Astrocyte (in vitro differentiated cells and primary cell): Measurements from ENCODE around the gene SRM. TPM values are rescaled to one million over a fixed set of nuclear protein-coding genes. Genes with fewer than 3 reads are reported as not detected.

ENCODE experiments used
- DNase-seq: peaks from one replicate; pipeline ENCODE4 v3.0.0-alpha.2; 2010; ENCODE audit warnings: low read depth
- FAIRE-seq: peaks from 2 replicates; lab custom pipeline; 2011; peaks lifted over from hg19 to GRCh38; lab: Jason Lieb, UNC
- H2AFZ ChIP-seq: 2 replicates; pipeline ENCODE4 v1.6.0; 2012; ENCODE audit warnings: low read depth, low read length, inconsistent platforms
- H3K27ac ChIP-seq: 2 replicates; pipeline ENCODE4 v1.5.1; 2011; ENCODE audit warnings: low read depth, low read length, inconsistent platforms
- H3K27me3 ChIP-seq: 2 replicates; pipeline ENCODE4 v1.6.0; 2011; ENCODE audit warnings: low read length, inconsistent platforms; ENCODE audit not compliant: insufficient read depth
- H3K36me3 ChIP-seq: 2 replicates; pipeline ENCODE4 v1.5.1; 2011; ENCODE audit warnings: low read length, inconsistent platforms; ENCODE audit not compliant: insufficient read depth
- H3K4me1 ChIP-seq: 2 replicates; pipeline ENCODE4 v1.5.1; 2011; ENCODE audit warnings: low read length, inconsistent platforms; ENCODE audit not compliant: insufficient read depth
- H3K4me2 ChIP-seq: 2 replicates; pipeline ENCODE4 v1.6.0; 2012; ENCODE audit warnings: low read length, inconsistent platforms
- H3K4me3 ChIP-seq: 2 replicates; pipeline ENCODE4 v1.5.1; 2011; ENCODE audit warnings: low read depth, mild to moderate bottlenecking, low read length, inconsistent platforms; ENCODE audit not compliant: insufficient read depth
- H3K79me2 ChIP-seq: 2 replicates; pipeline ENCODE4 v1.6.0; 2012; ENCODE audit warnings: mild to moderate bottlenecking, low read length, inconsistent platforms; ENCODE audit not compliant: insufficient read depth
- H3K9ac ChIP-seq: 2 replicates; pipeline ENCODE4 v1.6.0; 2012; ENCODE audit warnings: mild to moderate bottlenecking, low read length, inconsistent platforms
- H3K9me3 ChIP-seq: 2 replicates; pipeline ENCODE4 v1.5.1; 2012; ENCODE audit warnings: low read depth, mild to moderate bottlenecking, low read length, inconsistent platforms; ENCODE audit not compliant: insufficient read depth
- H4K20me1 ChIP-seq: 2 replicates; pipeline ENCODE4 v1.6.0; 2012; ENCODE audit warnings: low read length, inconsistent platforms; ENCODE audit not compliant: insufficient read depth
- H3K27ac Mint-ChIP-seq: one replicate; pipeline ENCODE4 v1.8.0; 2021; ENCODE audit warnings: mild to moderate bottlenecking, mixed read lengths; ENCODE audit not compliant: unreplicated experiment
- H3K27me3 Mint-ChIP-seq: one replicate; pipeline ENCODE4 v1.8.0; 2021; ENCODE audit warnings: low read depth, mixed read lengths; ENCODE audit not compliant: unreplicated experiment
- H3K36me3 Mint-ChIP-seq: one replicate; pipeline ENCODE4 v1.8.0; 2021; ENCODE audit warnings: low read depth, mixed read lengths; ENCODE audit not compliant: unreplicated experiment
- H3K4me1 Mint-ChIP-seq: one replicate; pipeline ENCODE4 v1.8.0; 2021; ENCODE audit warnings: low read depth, mixed read lengths; ENCODE audit not compliant: unreplicated experiment
- H3K4me3 Mint-ChIP-seq: one replicate; pipeline ENCODE4 v1.8.0; 2021; ENCODE audit warnings: mild to moderate bottlenecking, moderate library complexity, mixed read lengths; ENCODE audit not compliant: unreplicated experiment
- H3K9me3 Mint-ChIP-seq: one replicate; pipeline ENCODE4 v1.8.0; 2021; ENCODE audit warnings: mild to moderate bottlenecking, mixed read lengths; ENCODE audit not compliant: unreplicated experiment
- EZH2 ChIP-seq: IDR thresholded peaks from 2 replicates; pipeline ENCODE4 v1.6.1; 2012; ENCODE audit warnings: mild to moderate bottlenecking, low read length, inconsistent platforms; ENCODE audit not compliant: insufficient read depth
- total RNA-seq: library from RNA; stranded (reverse); gene quantifications from 2 replicates; pipeline ENCODE4 v1.2.1, GENCODE V29; 2021
- TF ChIP-seq, protein P1 (sequence below): IDR thresholded peaks from 2 replicates; pipeline ENCODE4 v1.5.1; 2011; ENCODE audit warnings: low read depth, mild to moderate bottlenecking, inconsistent platforms, low read length, moderate library complexity; ENCODE audit not compliant: insufficient read depth

Gene SRM
- total RNA-seq, 1 donor from 2014 or later: 225 TPM

DNA sequence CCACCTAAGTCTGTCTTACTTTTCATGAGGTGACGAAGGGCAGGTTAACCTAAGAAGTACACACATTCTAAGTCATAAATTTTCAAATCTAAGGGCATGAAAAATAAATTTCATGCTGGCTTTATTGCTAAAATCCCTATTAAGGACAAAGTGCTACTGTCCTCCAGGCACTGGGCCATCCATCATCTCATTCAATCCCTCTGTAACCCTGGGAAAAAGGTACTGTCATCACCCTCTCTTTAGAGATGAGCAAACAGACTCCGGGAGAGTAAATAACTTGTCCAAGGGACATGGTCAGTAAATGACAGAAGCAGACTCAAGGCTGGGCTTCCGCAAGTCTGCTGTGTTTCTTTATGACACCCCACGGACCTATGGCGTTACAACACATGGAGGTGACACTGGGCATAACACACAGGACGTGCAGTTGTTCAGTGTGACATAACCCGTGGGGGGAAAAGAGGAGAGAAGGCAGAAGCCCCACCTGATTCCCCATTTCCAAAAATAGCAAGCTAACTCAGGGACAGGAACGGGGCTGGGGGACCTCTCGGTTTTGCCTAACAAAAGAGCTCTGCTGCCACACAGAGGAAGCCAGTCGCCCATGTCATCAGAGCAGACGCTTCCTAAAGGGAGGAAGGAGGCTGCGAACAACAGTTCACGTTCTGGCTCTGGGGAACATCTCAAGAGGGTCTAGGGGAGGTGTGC, 12.5 kb upstream of the SRM start:
- TF ChIP-seq, protein P1, sequence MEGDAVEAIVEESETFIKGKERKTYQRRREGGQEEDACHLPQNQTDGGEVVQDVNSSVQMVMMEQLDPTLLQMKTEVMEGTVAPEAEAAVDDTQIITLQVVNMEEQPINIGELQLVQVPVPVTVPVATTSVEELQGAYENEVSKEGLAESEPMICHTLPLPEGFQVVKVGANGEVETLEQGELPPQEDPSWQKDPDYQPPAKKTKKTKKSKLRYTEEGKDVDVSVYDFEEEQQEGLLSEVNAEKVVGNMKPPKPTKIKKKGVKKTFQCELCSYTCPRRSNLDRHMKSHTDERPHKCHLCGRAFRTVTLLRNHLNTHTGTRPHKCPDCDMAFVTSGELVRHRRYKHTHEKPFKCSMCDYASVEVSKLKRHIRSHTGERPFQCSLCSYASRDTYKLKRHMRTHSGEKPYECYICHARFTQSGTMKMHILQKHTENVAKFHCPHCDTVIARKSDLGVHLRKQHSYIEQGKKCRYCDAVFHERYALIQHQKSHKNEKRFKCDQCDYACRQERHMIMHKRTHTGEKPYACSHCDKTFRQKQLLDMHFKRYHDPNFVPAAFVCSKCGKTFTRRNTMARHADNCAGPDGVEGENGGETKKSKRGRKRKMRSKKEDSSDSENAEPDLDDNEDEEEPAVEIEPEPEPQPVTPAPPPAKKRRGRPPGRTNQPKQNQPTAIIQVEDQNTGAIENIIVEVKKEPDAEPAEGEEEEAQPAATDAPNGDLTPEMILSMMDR: no peak
- TF ChIP-seq EZH2: no peak
- H3K4me1 ChIP-seq: no peaks in the 10 kb centered on the region
- FAIRE-seq: no peak
- no peak overlapping the region for H3K4me2 ChIP-seq
- peaks cover 7% of the 10 kb centered on the region for H4K20me1 ChIP-seq
- no peaks in the 10 kb centered on the region for H3K79me2 ChIP-seq
- H2AFZ ChIP-seq: no peak overlapping the region
- Mint-ChIP-seq H3K9me3 (no peaks in the 10 kb centered on the region), H3K36me3 (peaks cover 22% of the 10 kb centered on the region), H3K27ac (no peak overlapping the region), H3K4me3 (no peak overlapping the region), H3K4me1 (no peaks in the 10 kb centered on the region), H3K27me3 (no peaks in the 10 kb centered on the region)
- DNase-seq: no peak
- peaks cover 59% of the 10 kb centered on the region for H3K36me3 ChIP-seq
- H3K9ac ChIP-seq: no peak overlapping the region
- H3K27ac ChIP-seq: no peak overlapping the region
- no peak overlapping the region for H3K4me3 ChIP-seq
- H3K27me3 ChIP-seq: no peaks in the 10 kb centered on the region
- H3K9me3 ChIP-seq: no peaks in the 10 kb centered on the region

DNA sequence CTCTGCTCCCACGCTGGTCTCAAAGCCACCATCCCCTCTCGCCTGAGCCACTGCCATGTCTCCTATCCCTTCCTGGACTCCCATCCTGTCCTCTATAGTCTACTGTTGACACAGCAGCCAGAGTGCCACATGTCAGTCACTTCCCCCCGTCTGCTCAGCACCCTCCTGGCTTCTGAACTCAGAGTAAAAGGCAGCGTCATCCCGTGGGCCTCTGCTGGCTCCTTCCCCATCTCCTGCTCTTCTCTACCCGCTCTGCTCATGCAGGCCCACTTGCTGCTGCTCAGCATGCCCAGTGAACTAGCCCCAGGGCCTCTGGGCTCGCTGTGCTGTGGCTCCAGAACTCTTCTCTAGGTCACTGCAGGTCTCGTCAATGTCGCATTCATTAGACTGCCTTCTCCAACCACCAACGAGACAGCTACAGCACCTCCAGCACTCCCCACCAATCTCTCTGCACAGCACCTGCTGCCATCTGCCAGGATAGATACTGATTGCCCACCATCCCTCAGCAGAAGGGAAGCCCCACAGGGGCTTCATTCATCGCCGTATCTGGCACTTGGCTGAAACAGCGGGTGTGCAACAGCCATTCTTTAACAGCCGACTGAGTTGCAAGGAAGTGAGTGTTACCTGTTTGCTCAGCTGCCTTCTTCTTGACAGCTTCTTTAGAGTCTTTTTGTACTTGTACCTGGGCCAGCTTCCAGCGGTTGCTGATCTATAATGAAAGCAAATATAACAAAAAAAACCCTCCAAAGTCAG, 11.8 kb upstream of the SRM start:
- no peak overlapping the region for H3K27ac ChIP-seq
- peaks cover 56% of the 10 kb centered on the region for H3K36me3 ChIP-seq
- no peaks in the 10 kb centered on the region for H3K9me3 ChIP-seq
- no peak overlapping the region for H3K4me3 ChIP-seq
- peaks cover 21% of the 10 kb centered on the region for H3K36me3 Mint-ChIP-seq
- no peak for TF ChIP-seq EZH2
- H4K20me1 ChIP-seq: peaks cover 7% of the 10 kb centered on the region
- no peaks in the 10 kb centered on the region for H3K27me3 ChIP-seq
- H3K27ac Mint-ChIP-seq: no peak overlapping the region
- FAIRE-seq (no peak), DNase-seq (no peak)
- no peaks in the 10 kb centered on the region for H3K4me1 ChIP-seq
- H3K27me3 Mint-ChIP-seq: no peaks in the 10 kb centered on the region
- H3K79me2 ChIP-seq: no peaks in the 10 kb centered on the region
- H3K9ac ChIP-seq: no peak overlapping the region
- no peaks in the 10 kb centered on the region for H3K9me3 Mint-ChIP-seq
- H3K4me3 Mint-ChIP-seq: no peak overlapping the region
- H2AFZ ChIP-seq: no peak overlapping the region
- no peak overlapping the region for H3K4me2 ChIP-seq
- H3K4me1 Mint-ChIP-seq: no peaks in the 10 kb centered on the region

DNA sequence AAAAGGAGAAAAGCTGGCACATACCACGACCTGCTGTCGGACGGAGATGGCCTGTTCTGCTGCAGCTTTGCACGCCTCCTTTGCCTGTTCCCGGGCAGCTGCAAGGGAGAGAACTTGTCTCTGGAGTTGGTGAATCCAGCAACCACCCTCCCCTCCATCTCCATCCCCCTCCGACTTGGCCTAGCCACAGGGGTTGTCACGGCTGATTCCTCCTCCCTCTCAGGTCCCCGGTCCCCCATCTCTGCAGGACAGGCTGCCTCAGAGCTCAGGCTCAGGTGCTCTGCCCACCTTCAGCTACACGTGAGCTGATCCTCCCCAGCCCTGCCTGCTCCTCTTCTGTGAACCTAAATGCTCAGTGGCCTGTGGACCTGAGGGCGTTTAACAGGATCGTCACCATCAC, 11.1 kb upstream of the SRM start:
- TF ChIP-seq, protein P1: no peak
- no peak for TF ChIP-seq EZH2
- Mint-ChIP-seq H3K4me1 (no peaks in the 10 kb centered on the region), H3K36me3 (peaks cover 19% of the 10 kb centered on the region), H3K9me3 (no peaks in the 10 kb centered on the region), H3K27me3 (no peaks in the 10 kb centered on the region), H3K4me3 (no peak overlapping the region), H3K27ac (no peak overlapping the region)
- Histone ChIP-seq H2AFZ (no peak overlapping the region), H3K79me2 (no peaks in the 10 kb centered on the region), H4K20me1 (peaks cover 7% of the 10 kb centered on the region), H3K4me2 (no peak overlapping the region), H3K27me3 (no peaks in the 10 kb centered on the region), H3K27ac (no peak overlapping the region), H3K9ac (no peak overlapping the region), H3K36me3 (peaks cover 53% of the 10 kb centered on the region), H3K9me3 (no peaks in the 10 kb centered on the region), H3K4me3 (no peak overlapping the region), H3K4me1 (no peaks in the 10 kb centered on the region)
- DNase-seq: no peak
- no peak for FAIRE-seq
